EH (cell line): Measurements from ENCODE around the gene SRMS.
A peak's percentile ranks its signal among the peaks of the same experiment; 100 is the strongest.
"Not testable (repeated sequence)": the region's sequence is repeated elsewhere in the genome, so short reads cannot be mapped to it uniquely, and the experiment has no call there.

ENCODE experiments used
- DNase-seq: peaks from one replicate; pipeline ENCODE4 v3.0.0-alpha.2; 2015; ENCODE audit warnings: low read depth

The SRMS gene

DNA sequence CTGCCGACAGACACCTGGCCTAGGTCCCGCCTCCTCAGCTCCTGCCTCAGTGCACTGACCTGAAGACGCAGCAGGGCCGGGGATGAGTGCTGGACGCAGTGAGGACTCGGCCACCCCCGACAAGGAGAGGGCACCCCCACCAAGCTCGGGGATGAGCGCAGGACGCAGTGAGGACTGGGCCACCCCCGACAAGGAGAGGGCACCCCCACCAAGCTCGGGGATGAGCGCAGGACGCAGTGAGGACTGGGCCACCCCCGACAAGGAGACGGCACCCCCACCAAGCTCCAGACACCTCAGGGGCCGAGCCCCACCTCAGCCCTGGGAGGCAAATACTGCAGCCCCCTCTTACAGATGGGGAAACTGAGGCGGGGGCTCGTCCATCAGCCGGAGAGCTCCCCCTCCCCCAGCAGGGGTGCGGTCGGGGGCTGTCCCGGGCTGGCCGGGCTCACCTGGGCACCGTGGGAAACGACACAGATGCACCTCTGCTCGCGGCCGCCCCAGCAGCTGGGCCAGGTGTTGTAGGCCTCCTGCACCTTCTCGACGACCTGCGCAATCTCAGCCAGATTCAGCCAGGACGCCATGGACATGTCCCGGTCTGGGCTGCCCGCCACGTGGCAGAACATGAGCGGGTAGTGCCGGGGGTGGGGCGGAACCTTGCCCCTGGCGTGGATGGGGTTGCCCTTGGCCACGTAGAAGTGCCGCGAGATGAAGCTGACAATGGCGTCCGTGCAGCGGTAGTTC is 19.0 kb upstream of the SRMS start:
- DNase-seq: no peak

DNA sequence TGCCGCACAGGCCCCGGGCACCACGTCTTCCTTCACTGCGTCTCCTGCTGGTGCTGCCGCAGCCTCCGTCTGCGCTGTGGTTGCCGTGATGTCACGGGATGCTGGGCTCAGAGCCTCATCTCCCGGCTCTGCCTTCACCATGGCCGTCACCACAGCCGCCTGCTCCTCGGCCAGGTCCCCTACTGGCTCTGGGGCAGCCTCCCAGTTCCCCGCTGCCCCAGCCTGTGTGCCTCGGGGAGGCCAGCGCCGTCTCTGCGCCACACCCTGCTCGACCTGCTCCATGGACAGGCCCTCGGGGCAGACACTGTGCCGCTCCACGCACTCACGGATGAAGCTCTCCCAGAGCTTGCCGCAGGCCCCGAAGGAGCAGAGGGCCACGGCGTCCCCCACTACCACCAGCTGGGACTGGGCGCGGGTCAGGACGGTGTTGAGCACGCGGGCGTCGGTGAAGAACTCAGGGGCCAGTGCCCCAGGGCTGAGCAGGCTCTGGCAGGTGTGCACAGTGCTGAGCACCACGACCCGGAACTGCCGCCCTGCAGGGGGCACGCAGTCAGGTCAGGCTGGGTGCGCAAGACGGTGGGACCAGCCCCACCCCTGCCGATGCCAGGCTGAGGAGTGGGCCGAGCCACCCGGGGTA is 18.3 kb upstream of the SRMS start:
- DNase-seq: no peak

DNA sequence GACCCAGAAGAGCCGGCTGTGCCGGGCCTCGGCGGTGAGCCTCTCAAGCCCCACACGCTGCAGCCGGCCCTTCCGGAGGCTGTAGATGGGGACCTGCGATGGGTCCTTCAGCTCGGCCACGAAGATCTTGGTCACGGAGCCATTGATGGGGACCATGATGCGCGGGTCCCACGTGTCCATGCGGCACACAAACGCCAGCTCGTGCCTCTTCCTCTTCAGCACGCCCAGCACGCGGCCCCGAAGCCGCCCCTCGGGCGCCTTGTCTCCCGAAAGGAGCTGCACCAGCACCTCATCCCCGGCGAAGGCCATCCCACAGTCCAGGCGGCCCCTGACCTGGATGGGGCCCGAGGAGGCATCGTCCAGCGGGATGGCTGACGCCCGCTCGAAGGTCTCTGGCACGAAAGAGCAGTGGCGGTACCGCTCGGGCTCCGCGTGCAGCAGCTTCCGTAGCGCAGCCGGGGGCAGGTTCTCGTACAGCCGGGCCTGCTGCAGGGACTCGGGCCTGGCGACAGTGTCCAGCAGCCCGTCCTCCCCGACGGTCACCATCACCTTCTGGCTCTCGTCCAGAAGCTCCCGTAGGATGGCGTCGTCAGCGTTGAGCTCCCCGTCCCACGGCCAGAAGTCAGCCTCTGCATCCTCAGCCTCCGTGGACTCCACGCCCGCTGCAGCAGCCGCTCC is 17.6 kb upstream of the SRMS start:
- no peak for DNase-seq

DNA sequence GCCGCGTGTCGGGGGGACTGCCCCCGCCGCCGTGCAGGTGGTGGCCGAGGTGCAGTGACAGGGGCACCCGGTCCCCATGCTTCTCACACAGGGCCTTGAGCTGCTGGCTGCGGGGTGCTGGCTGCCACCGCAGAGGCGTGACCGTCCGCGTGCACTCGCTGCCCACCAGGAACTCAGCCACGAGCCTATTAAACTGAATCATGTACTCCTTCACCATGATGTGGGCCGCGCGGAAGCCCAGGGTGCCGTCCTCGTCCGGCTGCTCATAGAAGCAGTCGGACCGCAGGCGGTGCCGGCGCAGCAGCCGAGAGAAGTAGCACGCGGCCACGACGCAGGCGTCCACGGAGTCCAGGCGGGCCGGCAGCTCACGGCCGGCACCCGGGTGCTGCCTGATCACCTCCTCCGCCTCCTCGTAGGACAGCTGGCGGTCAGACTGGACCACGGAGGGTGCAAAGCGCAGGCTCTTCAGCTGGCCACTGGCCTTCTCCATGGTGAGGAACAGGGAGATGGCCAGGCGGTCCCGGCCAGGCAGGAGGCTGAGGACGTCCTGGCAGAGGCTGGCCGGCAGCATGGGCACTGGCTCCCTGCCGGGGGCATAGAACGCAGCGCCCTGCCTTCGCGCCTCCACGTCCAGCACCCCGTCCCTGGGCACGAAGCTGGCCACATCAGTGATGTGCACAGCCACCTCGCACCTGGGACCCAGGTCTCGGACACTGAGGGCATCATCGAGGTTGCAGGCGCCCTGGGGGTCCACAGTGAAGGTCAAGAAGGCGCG is 16.7 kb upstream of the SRMS start:
- DNase-seq: no peak

DNA sequence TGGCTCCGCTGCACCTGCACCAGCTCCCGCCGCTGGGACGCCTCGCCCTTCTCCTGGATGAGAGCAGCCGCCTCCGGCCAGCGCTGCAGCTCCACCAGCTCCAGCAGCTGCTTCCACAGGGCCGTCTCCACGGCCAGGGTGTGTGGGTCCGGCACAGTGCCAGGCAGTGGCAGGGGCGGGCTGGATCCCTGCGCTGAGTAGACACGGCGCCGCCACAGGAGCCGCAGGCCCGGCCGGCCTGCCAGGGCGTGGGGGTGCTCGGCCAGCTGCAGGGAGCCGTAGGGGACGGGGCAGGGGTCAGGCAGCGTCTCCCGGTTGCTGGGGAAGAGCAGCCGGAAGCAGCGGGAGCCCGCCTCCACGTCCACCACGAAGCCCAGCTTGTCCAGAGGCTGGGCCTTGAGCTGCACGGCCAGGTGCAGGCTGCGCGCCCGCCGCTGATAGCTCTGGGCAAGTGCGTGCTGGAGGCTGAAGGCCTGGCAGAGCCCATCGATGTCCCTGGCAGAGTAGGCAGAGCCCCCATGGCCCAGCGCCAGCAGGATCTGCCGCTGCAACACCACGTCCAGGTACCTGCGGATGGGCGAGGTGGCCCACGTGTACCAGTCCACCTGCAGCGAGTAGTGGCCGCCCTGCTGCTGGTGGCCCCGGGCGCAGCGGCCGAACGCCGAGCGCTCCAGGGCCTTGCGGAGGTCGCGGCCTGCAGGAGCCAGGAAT is 15.8 kb upstream of the SRMS start:
- no peak for DNase-seq

DNA sequence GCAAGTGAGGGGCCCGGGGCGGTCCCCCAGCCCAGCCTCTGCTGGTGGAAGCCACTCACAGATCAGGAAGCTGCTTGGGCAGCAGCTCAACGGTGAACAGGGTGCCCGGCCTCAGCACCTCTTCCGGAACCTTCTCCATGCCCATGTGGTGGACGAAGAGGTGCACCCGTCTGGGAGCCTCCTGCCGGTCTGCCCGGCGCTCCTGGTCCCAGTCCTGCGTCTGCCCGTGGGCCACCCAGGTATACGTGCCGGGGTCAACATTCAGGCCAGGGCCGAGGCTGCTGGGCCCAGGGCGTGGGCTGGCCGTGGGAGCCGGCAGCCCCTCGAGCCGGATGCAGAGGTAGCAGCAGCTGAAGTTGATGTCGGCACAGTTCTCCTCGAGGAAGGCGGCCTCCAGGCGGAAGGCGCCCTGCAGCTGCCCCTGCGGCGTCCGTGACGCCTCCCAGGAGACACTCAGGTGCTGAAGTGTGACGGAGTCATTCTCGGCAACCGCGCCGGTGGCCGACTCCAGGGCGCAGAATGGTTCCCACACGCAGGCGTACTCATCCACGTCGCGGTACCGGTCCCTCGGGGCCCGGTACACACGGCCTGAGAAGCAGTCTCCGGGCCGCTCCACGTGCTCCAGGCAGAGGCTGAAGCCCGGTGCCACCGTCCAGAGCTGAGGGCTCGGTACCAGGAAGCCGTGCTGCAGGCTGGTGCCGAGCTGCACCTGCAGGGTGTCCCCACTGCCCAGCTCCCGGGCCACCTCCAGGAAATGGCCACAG is 15.1 kb upstream of the SRMS start:
- no peak for DNase-seq

DNA sequence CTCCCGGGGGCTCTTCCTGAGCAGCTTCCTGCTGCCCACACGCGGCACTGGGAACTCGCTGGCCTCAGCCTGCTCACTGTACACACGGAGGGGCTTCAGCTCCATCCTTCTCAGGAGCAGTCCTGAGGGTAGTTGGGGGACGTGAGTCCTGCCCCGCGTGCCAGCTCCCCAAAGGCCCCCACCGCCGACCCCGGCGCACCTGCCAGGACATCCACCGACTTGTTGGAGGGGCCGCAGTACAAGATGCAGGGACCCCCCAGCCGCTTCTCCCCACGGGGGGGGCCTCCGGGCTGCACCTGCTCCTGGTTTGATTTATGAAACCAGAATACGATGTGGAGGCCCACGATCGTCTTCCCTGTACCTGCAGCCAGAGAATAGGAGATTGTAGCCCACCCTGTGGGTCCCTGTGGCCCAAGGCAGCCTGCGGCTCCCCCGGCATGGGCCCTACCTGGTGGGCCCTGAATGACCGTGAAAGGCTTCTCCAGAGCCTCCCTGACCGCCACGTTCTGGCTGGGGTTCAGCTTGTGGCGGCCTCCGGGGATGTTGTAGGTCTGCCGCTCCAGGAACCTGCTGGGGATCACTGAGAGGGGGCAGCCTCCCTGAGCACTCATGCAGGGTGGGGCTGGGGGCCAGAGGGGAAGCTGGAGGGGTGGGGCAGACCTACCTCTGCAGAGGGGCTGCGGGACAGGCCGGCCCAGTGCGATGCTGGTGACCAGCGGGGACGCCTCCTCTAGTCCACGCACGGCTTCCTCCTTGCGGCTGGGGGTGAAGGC is 14.3 kb upstream of the SRMS start:
- no peak for DNase-seq

DNA sequence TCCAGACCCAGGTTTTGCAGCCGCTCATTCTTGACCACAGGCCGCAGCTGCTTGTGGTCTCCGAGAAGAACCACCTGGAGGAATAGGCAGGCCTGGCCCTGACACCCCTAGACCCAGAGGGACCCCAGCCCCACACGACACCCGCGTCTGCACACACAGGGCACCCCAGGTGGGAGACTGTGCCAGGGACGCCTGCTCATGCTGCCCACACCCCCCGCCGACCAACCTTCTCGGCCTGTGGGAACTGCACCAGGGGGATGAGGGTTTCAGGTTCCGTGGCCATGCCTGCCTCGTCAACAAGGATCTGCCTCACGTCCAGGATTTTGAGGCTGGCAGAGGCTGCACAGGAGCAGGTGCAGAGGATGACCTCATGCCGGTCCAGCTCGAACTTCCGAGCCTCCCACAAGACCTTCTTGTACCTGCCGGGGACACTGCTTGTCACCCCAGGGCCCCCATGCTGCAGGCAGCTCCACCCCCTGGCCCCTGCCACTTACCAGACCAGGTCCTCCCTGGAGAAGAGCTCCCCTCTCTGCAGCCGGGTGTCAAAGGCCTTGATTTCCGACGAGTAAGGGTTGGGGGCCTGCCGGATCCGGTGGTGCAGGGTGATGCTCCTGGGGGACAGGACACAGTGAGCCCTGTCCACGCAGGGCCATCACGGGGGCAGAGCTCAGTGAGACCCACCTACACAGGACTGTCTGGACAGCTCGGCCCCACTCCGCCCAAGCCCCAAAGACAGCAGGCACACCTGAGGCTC is 13.5 kb upstream of the SRMS start:
- DNase-seq: no peak

DNA sequence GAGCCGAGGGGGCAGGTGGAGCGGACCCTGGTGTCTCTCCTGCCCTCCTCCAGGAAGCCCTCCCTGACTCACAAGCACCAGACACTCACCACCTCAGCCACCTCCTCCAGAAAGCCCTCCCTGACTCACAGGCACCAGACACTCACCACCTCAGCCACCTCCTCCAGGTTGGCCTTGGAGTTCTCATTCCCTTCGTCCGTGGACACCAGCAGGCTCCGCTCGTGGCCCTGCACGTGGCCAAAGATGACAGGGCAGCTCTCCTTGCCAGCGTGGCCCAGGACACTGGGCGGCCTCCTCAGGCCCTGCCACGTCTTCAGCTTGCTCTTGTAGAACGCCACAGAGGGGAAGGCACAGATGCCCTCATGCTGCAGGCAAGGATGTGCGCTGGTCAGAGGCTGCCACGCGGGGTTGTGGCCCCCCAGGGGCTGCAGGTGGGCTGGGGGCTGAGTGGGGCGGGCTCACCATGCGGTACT is 12.8 kb upstream of the SRMS start:
- no peak for DNase-seq

DNA sequence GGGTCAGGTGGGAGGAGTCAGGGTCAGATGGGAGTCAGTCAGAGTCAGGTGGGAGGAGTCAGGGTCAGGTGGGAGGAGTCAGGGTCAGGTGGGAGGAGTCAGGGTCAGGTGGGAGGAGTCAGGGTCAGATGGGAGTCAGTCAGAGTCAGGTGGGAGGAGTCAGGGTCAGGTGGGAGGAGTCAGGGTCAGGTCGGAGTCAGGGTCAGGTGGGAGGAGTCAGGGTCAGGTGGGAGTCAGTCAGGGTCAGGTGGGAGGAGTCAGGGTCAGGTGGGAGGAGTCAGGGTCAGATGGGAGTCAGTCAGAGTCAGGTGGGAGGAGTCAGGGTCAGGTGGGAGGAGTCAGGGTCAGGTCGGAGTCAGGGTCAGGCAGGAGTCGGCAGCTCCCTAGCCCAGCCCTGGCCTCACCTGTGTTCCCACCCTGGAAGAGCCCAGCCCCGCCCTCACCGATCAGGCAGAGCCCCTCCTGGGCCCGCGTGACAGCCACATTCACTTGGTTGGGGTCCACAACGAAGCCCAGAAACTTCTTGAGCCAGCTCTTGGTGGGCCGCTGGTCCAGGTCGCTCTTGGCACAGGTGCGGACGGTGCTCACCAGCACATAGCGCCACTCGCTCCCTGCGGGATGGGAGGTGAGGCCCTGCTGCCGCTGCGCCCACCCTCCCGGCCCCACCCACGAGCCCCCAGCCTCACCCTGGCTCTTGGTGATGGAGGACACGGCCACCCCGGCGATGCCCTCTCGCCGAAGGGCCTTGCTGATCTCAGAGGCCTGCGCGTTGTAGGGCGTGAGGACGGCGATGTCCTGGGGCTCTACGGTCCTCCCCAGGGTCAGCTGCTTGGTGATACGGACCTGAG is 12.2 kb upstream of the SRMS start:
- DNase-seq: not testable (repeated sequence)

DNA sequence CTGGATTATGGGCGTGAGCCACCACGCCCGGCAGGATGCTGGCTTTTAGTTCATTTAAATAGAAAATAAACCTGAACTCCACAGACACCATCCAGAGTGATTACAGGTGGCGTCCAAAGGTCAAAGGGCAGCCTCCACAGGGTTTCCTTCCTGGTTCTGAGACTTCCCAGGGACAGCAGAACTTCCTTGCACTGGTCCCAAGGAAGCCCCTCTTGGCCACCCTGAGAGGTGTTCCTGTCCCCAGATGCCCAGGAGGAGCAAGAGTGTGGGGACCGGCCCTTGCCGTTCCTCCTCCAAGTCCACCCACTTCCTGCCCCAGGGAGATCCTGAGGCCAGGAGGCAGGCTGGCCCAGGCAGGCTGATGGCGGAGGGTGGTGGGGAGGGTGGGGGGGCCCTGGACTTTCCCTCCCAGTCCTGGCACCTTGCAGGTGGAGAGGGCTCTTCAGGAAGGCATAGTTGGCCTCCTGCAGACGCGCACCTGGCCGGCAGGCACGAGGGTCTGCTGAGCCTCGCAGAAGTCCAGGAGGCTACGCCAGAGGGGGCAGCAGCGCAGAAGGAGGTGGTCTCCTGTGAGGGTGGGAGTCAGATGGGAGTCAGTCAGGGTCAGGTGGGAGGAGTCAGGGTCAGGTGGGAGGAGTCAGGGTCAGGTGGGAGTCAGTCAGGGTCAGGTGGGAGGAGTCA is 11.4 kb upstream of the SRMS start:
- DNase-seq: no peak

DNA sequence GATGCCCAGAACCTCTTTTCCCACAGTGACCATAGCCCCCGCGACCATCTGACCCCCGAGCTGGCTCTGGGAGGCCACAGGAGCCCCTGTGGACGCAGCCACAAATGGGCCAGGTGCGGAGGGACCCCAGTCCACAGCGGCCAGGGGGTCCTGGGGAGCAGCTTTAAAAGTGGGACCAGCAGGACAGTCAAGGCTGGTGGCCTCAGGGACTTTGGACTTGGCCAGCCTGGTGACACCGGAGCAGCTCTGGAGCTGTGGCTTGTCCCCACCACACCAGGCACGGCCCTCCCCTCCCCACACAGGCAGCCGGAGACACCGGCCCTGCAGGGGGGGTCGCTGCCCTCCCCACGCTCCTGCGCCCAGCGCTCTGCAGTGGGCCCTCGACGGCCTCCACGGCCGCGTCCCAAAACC is 9.9 kb upstream of the SRMS start:
- DNase-seq: no peak

DNA sequence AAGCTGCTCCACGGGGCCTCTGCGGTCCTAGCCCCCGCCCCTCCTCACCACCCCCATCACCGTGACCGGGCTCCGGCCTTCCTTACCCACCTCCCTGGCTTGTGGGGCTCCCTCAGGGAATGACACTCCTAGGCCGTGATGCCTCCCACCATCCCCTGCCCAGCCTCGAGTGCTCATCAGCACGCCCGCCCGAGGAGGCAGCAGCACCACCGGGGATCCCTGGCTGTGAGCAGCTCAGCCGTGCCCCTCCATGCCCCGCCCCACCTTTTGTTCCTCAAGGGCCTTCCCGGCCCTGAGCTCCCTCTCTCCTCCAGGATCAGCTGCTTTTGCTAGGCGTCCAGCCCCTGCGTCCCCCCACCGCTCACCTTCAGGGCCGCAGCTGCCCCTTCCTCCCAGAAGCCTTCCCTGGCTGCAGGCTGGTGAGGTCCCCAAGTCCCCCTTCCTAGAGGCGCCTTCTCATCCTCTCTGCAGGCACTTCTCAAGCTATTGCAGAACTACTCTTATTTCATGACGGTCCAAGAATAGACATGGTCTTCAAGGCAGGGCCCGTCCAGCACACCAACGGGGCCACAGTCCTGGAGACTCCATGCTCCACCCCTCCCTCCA is 9.4 kb upstream of the SRMS start:
- no peak for DNase-seq

DNA sequence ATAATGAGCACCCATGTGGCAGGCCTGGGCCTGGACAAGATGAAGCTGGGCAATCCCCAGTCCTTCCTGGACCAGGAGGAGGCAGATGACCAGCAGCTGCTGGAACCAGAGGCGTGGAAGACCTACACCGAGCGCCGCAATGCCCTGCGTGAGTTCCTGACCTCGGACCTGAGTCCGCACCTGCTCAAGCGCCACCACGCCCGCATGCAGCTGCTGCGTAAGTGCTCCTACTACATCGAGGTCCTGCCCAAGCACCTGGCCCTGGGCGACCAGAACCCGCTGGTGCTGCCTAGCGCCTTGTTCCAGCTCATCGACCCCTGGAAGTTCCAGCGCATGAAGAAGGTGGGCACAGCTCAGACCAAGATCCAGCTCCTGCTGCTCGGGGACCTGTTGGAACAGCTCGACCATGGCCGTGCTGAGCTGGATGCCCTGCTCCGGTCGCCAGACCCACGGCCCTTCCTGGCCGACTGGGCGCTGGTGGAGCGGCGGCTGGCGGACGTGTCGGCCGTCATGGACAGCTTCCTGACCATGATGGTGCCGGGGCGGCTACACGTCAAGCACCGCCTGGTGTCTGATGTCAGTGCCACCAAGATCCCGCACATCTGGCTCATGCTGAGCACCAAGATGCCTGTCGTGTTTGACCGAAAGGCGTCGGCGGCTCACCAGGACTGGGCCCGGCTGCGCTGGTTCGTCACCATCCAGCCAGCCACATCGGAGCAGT is 8.3 kb upstream of the SRMS start:
- DNase-seq: no peak

DNA sequence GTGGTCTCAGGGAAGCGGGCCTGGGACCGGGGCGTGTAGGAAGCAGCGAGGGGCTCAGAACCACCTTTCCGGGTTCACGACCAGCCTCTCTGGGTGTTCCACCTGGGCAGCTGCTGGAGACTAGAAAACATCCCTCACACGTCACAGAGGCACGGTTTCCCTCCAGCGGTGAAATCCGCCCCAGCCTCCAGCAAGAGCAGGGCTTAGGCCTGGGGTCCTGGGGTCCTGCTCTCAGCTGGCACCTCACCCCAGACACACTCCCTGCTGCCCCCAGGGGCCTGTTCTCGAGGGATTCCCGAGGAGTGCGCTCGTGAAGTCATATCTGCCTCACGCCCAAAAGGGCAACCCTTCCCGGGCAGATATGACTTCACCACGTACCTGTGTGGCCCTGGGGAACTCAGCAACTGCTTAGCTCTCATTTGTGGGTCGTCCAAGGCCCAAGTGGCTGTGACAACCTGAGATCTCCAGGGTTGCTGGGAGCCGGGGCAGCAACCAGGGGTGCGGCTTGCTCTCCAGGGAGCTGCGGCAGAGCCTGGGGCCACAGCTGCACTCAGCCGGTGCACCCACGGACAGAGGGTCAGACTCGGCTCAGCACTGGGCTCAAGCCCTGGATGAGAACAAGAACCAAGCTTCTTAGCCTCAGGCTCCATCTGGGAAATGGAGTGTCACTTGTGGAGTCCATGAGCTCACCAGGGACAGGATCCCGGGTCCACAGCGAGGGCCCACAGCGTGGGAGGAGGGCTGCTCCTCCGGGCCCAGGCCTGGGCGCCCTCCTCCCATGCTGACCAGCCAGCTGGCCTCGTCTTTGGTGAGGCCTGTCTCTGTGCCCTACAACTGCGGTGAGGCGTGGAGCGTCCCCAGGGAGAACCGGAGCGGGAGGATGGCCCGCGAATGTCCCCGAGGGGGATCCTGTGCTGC is 7.1 kb upstream of the SRMS start:
- no peak for DNase-seq

DNA sequence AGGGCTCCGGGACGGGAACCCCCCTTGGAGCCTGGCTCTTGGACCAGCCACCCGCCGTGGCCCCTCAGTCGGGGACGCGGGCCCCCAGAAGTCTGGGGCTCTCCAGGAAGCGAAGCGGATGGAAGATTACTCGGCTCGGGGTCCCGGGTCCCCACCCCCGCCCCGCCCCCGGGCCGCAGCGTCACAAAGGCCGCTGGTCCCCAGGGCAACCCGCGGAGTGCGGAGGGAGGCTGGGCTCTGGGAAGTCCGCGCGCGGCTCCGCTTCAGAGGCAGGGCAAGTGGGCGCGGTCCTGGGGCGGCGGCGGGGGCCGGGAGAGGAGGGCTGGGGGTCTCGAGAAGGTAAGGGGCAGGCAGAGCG is 6.4 kb upstream of the SRMS start, which contains the start of gene FNDC11:
TSS of gene FNDC11 (plus strand) at position 227 of the 358 bp plus-strand sequence. CDS start 1,505 bp downstream, outside the sequence.
- peak; percentile 49 for DNase-seq
